ENCODE measurements around the gene DGKD.

DGKD gene

DNA sequence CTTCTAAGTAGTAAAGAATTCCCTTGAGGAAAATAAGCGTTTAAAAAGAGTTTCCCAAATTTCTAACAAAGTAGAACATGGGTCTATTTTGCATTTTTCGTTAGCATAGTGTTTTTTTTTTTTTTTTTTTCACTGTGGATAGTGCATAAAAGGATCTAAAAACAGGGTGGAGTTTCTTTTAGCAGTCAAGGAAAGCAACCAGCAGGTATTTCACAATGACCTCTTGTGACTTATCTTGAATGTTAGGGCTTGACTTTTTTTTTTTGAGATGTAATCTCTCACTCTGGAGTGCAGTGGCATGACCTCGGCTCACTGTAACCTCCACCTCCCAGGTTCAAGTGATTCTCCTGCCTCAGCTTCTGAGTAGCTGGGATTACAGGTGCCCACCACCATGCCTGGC lies 14.9 kb upstream of the DGKD start:
- no peaks in the 10 kb centered on the region for H3K9me3 ChIP-seq
- no peaks in the 10 kb centered on the region for H3K36me3 ChIP-seq
- H3K4me3 ChIP-seq: no peak overlapping the region
- no peaks in the 10 kb centered on the region for H3K27me3 ChIP-seq
- no peak overlapping the region for H3K27ac ChIP-seq
- no peaks in the 10 kb centered on the region for H3K4me1 ChIP-seq
- intact Hi-C loops (cut with DNase I; ENCODE audit: low total_unique reads): no loop called here
- peak in 1 of 2 donors; percentile 12 for DNase-seq
- TF ChIP-seq, protein P1, sequence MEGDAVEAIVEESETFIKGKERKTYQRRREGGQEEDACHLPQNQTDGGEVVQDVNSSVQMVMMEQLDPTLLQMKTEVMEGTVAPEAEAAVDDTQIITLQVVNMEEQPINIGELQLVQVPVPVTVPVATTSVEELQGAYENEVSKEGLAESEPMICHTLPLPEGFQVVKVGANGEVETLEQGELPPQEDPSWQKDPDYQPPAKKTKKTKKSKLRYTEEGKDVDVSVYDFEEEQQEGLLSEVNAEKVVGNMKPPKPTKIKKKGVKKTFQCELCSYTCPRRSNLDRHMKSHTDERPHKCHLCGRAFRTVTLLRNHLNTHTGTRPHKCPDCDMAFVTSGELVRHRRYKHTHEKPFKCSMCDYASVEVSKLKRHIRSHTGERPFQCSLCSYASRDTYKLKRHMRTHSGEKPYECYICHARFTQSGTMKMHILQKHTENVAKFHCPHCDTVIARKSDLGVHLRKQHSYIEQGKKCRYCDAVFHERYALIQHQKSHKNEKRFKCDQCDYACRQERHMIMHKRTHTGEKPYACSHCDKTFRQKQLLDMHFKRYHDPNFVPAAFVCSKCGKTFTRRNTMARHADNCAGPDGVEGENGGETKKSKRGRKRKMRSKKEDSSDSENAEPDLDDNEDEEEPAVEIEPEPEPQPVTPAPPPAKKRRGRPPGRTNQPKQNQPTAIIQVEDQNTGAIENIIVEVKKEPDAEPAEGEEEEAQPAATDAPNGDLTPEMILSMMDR (IDR thresholded peaks at IDR 0.05): no peak

DNA sequence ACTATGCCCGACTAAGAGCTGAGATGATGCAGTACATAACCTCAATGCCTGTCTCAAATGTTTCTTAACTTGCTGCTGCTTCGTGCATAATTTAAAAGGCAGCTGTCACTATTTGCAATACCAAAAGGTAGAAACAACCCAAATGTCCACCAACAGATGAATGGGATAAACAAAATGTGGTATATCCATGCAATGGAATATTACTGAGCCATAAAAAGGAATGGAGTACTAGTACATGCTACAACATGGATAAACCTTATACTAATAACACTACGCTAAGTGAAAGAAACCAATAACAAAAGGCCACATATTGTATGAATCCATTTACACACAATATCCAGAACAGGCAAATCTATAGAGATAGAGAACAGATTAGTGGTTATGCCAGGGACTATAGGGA lies 13.0 kb upstream of the DGKD start:
- intact Hi-C loops (cut with DNase I; ENCODE audit: low total_unique reads): no loop called here
- Histone ChIP-seq H3K9me3 (no peaks in the 10 kb centered on the region), H3K4me3 (no peak overlapping the region), H3K27ac (no peak overlapping the region), H3K4me1 (no peaks in the 10 kb centered on the region), H3K27me3 (no peaks in the 10 kb centered on the region), H3K36me3 (no peaks in the 10 kb centered on the region)
- no peak for DNase-seq
- TF ChIP-seq, protein P1 (IDR thresholded peaks at IDR 0.05): no peak

DNA sequence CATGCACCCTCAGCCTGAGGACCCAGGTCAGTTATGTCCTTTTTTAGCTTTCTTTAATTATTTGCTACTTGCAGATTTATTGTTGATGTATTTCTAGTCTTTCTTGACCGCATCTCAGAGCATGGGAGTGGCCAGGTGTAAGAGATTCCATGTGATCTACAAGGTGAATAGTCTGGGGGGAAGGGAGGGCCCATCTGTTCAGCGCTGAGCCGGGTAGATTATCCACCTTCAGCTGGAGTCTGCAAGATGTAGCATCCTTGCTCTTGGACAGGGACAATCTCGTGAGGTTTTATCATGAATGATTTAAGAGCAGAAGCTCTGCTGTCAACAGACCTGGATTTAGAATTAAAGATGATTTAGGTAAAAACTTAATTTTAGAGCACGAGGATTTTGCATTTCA lies 12.0 kb upstream of the DGKD start:
- Histone ChIP-seq H3K4me1 (no peaks in the 10 kb centered on the region), H3K9me3 (no peaks in the 10 kb centered on the region), H3K27ac (no peak overlapping the region), H3K4me3 (no peak overlapping the region), H3K36me3 (no peaks in the 10 kb centered on the region), H3K27me3 (no peaks in the 10 kb centered on the region)
- intact Hi-C loops (cut with DNase I; ENCODE audit: low total_unique reads): no loop called here
- no peak for DNase-seq
- TF ChIP-seq, protein P1 (IDR thresholded peaks at IDR 0.05): no peak

DNA sequence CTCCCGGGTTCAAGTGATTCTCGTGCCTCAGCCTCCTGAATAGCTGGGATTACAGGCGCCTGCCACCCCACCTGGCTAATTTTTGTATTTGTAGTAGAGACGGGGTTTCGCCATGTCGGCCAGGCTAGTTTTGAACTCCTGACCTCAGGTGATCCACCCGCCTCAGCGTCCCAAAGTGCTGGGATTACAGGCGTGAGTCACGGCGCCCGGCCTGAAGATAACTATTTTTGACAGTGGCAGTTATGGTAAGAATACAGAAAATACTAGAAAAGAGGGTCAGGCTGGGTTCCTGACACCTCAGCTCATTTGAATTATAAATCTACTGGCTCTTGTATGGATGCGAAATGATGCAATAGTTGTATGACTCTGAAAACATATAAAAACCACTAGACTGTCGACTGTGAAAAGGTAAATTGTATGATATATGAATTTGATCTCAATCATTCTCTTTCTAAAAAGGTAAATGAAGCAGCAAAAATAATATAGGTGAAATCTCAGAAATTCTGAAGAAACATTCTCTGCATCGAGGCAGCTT lies 11.1 kb upstream of the DGKD start:
- TF ChIP-seq, protein P1 (IDR thresholded peaks at IDR 0.05): no peak
- intact Hi-C loops (cut with DNase I; ENCODE audit: low total_unique reads): no loop called here
- DNase-seq: peak in 1 of 2 donors; percentile 20

DNA sequence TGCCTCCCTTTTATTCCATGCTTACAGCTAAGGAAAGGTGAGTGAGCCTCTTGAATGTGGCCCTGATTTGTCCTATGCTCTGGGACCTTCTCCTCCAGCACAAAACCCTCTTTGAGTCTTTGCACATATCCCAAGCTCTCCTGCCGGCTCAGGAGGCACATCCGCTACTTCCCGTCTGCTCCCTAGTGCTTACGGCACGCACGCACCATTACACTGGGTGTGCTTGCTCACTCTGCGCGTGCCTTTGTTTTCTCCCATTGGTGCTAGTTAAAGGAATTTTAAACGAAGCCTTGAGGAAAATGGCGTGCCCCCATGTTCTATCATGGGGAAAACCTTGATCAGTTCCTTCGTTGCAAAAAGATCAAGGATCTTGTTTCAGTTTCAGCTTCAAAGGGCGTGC lies 7.9 kb upstream of the DGKD start:
- Histone ChIP-seq H3K4me3 (no peak overlapping the region), H3K36me3 (no peaks in the 10 kb centered on the region), H3K27me3 (no peaks in the 10 kb centered on the region), H3K27ac (no peak overlapping the region), H3K4me1 (peaks cover 0 to 6% (median 2%) of the 10 kb centered on the region in 4 donors), H3K9me3 (no peaks in the 10 kb centered on the region)
- peak in 1 of 2 donors; percentile 12 for DNase-seq
- intact Hi-C loops (cut with DNase I; ENCODE audit: low total_unique reads): no loop called here
- TF ChIP-seq, protein P1 (IDR thresholded peaks at IDR 0.05): no peak

More for the DNA sequence above, 11.1 kb upstream of the DGKD start:
- no peaks in the 10 kb centered on the region for H3K27me3 ChIP-seq
- H3K4me1 ChIP-seq: no peaks in the 10 kb centered on the region
- no peaks in the 10 kb centered on the region for H3K36me3 ChIP-seq
- H3K9me3 ChIP-seq: no peaks in the 10 kb centered on the region
- no peak overlapping the region for H3K27ac ChIP-seq
- no peak overlapping the region for H3K4me3 ChIP-seq

DNA sequence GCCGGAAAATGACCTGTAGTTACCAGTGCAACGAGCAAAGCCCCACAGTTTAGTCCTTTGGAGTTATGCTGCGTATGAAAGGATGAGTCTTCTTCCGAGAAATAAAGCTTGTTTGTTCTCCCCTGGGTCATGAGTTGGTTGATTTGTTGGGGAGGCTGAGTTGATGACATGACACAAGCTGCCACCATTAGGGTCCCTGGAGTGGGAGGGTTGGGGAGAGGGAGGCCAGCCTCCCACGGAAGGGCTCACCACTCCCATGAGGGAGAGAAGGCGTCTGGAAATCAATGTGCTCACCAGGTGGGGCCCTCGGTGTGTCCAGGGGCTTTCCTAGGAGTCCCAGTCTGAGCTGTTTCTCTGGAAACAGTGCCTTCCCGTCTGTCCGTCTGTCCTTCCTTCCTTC lies 7.4 kb upstream of the DGKD start:
- no peak overlapping the region for H3K27ac ChIP-seq
- intact Hi-C loops (cut with DNase I; ENCODE audit: low total_unique reads): no loop called here
- TF ChIP-seq, protein P1 (IDR thresholded peaks at IDR 0.05): no peak
- H3K9me3 ChIP-seq: no peaks in the 10 kb centered on the region
- H3K36me3 ChIP-seq: no peaks in the 10 kb centered on the region
- no peak for DNase-seq
- no peaks in the 10 kb centered on the region for H3K27me3 ChIP-seq
- H3K4me1 ChIP-seq: peaks cover 0 to 6% (median 2%) of the 10 kb centered on the region in 4 donors
- no peak overlapping the region for H3K4me3 ChIP-seq
